HEK293T (cell line): ENCODE measurements around the gene TP63.

Experiments
- FOXM1 ChIP-seq: fragments of 450-650 bp; IDR thresholded peaks from 2 replicates; pipeline ENCODE4 v1.6.1; 2017; ENCODE audit warnings: mild to moderate bottlenecking, borderline replicate concordance
- L3MBTL2 ChIP-seq: fragments of 450-650 bp; conservative IDR thresholded peaks from 2 replicates; pipeline ENCODE4 v1.6.1; 2016; ENCODE audit warnings: mild to moderate bottlenecking
- NFRKB ChIP-seq: fragments of 450-650 bp; IDR thresholded peaks from 2 replicates; pipeline ENCODE4 v1.6.1; 2016; ENCODE audit warnings: mild to moderate bottlenecking, moderate library complexity
- SP1 ChIP-seq: fragments of 450-650 bp; IDR thresholded peaks from 2 replicates; pipeline ENCODE4 v1.6.1; 2017
- SUZ12 ChIP-seq: fragments of 450-650 bp; IDR thresholded peaks from 2 replicates; pipeline ENCODE4 v1.6.1; 2016; ENCODE audit warnings: mild to moderate bottlenecking
- TARDBP ChIP-seq: fragments of 450-650 bp; IDR thresholded peaks from 2 replicates; pipeline ENCODE4 v1.6.1; 2016
- ZNF384 ChIP-seq: fragments of 450-650 bp; IDR thresholded peaks from 2 replicates; pipeline ENCODE4 v1.6.1; 2016
- TF ChIP-seq, protein P1 (sequence below): fragments of 450-650 bp; IDR thresholded peaks from 2 replicates; pipeline ENCODE4 v1.6.1; 2016

DNA sequence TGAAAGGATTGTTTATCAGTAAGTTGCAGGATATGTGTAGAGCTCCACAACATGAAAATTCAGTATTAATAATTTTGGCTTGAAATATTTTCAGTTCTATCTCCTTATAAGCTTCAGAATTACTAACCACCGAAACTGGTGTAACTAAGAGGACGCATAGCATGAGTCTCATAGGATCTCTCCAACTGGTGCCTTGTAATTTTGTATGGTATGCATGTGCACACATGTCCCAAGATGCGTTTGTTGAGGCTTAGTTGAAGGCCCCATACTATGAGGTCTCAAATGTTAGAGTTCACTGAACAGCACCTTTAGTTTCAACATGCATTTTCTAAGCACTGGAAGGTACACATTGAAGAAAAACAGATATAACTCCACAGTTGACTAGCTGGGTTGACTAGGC, 195.4 kb downstream of the TP63 start:
- TF ChIP-seq NFRKB: no peak
- no peak for TF ChIP-seq TARDBP
- TF ChIP-seq SP1: no peak
- TF ChIP-seq FOXM1: no peak
- no peak for TF ChIP-seq ZNF384
- TF ChIP-seq L3MBTL2: no peak
- no peak for TF ChIP-seq SUZ12
- TF ChIP-seq, protein P1, sequence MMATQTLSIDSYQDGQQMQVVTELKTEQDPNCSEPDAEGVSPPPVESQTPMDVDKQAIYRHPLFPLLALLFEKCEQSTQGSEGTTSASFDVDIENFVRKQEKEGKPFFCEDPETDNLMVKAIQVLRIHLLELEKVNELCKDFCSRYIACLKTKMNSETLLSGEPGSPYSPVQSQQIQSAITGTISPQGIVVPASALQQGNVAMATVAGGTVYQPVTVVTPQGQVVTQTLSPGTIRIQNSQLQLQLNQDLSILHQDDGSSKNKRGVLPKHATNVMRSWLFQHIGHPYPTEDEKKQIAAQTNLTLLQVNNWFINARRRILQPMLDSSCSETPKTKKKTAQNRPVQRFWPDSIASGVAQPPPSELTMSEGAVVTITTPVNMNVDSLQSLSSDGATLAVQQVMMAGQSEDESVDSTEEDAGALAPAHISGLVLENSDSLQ: no peak
